Measurements from ENCODE around the gene NIT1. TPM values are rescaled to one million over a fixed set of nuclear protein-coding genes. Genes with fewer than 3 reads are reported as not detected.

NIT1 gene
- total and polyA plus RNA-seq, 10 of the 15 experiments (the other 5 are each of a cell fraction or from before 2014, with no cell fraction given): 19.2 to 54.4 (median 28.3) TPM

GRCh38 chr1:161084597-161084988 is 33.3 kb upstream of the NIT1 start:
- POLR2A ChIA-PET: no interaction called here
- DNase-seq (ENCODE audit: low read depth, low spot score) (no peak), FAIRE-seq (no peak), ATAC-seq (no peak)
- no peaks in the 10 kb centered on the region for H4K20me1 ChIP-seq (ENCODE audit: control insufficient read depth, insufficient read depth)
- H3K79me2 ChIP-seq (ENCODE audit: control insufficient read depth, insufficient read depth, low read length): no peaks in the 10 kb centered on the region
- no peak overlapping the region for H3K27ac ChIP-seq (ENCODE audit: control insufficient read depth, insufficient read depth)
- WGBS (ENCODE audit: insufficient coverage, insufficient replicate concordance, low lambda C conversion rate, missing lambda C conversion rate): 7% methylated on average over 1 of the region's 1 CpG
- intact Hi-C loops (cut with micrococcal nuclease; ENCODE audit: unreplicated experiment) (no loop called here), in situ Hi-C loops (cut with MboI) (no loop called here)
- no peaks in the 10 kb centered on the region; the same call in 1 of the 2 replicates for H3K4me1 ChIP-seq (ENCODE audit: control insufficient read depth, insufficient read depth, low read length)
- H2AFZ ChIP-seq (ENCODE audit: control insufficient read depth, low read depth, low read length): no peak overlapping the region
- H3K36me3 ChIP-seq (ENCODE audit: control insufficient read depth in 2 of 2, insufficient read depth in 2 of 2, low read length in 1 of 2): no peaks in the 10 kb centered on the region
- CTCF ChIA-PET: interaction anchor here (1.0 to 1.3 kb wide), 2 partner anchors 9 to 10 kb away, joined by 3 to 5 read pairs; no protein-coding TSS in a partner anchor
- no peak overlapping the region for H3K4me3 ChIP-seq
- SMC1A ChIA-PET (ENCODE audit: uncharacterized antibody, unreplicated experiment): interaction anchor here (1.1 to 2.7 kb wide), 3 partner anchors 9 to 175 kb away, joined by 3 to 8 read pairs (median 3); no protein-coding TSS in a partner anchor
- RAD21 ChIA-PET (ENCODE audit: unreplicated experiment): interaction anchor here (1.4 kb wide), 1 partner anchor 13 kb away, joined by 3 read pairs; no protein-coding TSS in a partner anchor
- H3K4me2 ChIP-seq (ENCODE audit: control insufficient read depth, insufficient read depth): no peak overlapping the region
- TF ChIP-seq CREB1 (IDR thresholded peaks at IDR 0.05; ENCODE audit: low read depth): no peak
- TF ChIP-seq RELB (IDR thresholded peaks at IDR 0.05; ENCODE audit: low read depth): no peak
- TF ChIP-seq RBBP5 (conservative IDR thresholded peaks at IDR 0.05): no peak
- TF ChIP-seq BRCA1 (IDR thresholded peaks at IDR 0.05; ENCODE audit: low read depth, low read length): no peak
- no peak for TF ChIP-seq ELK1 (IDR thresholded peaks at IDR 0.05; ENCODE audit: low read depth, low read length)
- TF ChIP-seq PRDM15 (CRISPR knock-in tag; IDR thresholded peaks at IDR 0.05): no peak
- no peak for TF ChIP-seq HDAC6 (IDR thresholded peaks at IDR 0.05; ENCODE audit: unreplicated experiment)
- TF ChIP-seq ZNF274 (IDR thresholded peaks at IDR 0.05; ENCODE audit: insufficient read depth, insufficient read length): no peak
- no peak for TF ChIP-seq RB1 (IDR thresholded peaks at IDR 0.05; ENCODE audit: borderline replicate concordance)
- no peak for TF ChIP-seq MAX (IDR thresholded peaks at IDR 0.05; ENCODE audit: low read depth, low read length)
- TF ChIP-seq RELA (IDR thresholded peaks at IDR 0.05; ENCODE audit: borderline replicate concordance, partially characterized antibody): no peak
- no peak overlapping the region for H3K9ac ChIP-seq (ENCODE audit: control insufficient read depth, insufficient read depth, low read length)
- no peaks in the 10 kb centered on the region for H3K9me3 ChIP-seq (replicated peaks; ENCODE audit: control insufficient read depth, insufficient read depth, low read length)
- no peaks in the 10 kb centered on the region for H3K27me3 ChIP-seq (replicated peaks in 1 of 2; ENCODE audit: control insufficient read depth in 2 of 2, insufficient read depth in 2 of 2, low read length in 1 of 2)
- no TSS peak for BruUV-seq (replicated peaks)

Measured in GM12878 (cell line).